GM21360 (cell line): ENCODE data around the gene IL16.

Source experiments
- ATAC-seq: cut with Tn5 transposase; IDR thresholded peaks from one replicate; pipeline ENCODE4 v1.9.1; 2021; ENCODE audit warnings: mild to moderate bottlenecking, moderate library complexity; ENCODE audit not compliant: unreplicated experiment

The IL16 gene

DNA sequence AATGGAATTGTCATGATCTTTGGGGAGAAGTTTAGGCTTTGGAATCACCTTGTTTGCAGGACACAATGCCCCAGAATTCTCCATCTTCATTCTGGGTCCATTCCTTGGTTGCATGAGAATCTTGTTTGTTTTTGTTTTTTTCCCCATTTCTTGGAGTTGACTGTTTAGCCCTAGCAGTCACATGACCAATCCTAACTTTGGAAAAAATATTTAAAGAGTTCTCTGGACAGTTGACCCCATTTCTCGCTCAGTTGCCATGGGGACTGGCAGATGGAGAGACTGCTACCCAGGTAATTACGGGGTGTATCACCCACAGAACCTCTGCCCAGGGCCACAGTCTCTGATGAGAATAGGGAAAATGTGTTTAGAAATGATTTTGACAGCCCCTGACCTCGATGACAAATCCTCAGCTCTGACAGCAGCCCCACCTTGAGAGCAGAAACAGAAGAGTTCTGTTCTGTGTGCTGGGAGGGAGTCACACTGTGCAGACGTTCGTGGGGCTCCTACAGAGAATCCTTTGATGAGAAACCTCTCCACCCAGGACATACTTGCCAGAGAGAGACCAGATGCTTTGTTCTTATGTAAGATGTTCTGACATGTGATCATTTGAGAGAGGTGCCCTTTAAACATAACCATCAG lies 57.7 kb downstream of the IL16 start:
- no peak for ATAC-seq

DNA sequence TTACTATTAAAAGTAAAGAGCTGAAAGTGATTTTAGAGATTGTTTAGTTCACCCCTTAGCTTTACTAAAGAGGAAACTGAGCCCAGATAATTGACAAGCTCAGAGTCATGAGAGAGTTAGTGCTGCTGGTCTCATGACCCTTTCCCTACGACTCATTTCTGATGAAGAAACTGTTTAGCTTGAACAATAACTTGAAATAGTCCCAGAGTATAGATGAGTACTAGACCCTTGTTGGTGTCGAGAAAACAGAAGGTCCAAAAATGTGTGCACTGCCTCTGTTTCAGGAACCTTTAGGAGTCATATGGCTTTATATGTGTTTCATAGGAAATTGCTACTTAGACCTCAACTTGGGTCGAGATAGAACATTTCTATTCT lies 58.2 kb downstream of the IL16 start:
- ATAC-seq, result no peak

DNA sequence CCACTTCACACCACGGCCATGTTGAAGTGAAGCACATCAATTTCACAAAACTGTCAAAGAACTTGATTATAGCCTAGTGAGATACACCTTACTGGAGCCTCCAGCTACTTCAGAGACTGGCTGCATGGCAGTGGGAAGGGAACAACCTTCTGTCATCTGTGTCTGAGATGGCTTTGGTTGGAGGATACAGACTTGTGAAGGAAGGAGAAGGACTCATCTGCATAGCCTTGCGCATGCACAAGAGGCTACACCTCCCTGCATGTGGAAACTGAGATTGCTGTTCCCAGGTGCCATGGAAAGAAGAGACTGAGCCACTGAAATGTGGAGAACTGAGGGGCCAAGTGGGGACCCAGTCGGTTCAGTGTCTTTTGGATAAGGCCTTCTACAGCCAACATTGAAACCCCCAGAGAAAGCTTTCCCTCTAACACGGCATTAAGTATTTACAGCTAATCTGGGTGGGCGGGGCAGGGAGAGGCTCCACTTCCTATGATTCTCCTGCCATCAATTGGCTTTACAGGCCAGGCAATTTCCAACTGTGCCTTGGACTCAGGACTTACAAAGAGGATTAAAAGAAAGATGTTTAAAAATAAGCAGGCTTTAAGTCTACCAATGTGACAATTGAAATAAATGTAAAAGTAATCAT lies 58.8 kb downstream of the IL16 start:
- ATAC-seq, result no peak

DNA sequence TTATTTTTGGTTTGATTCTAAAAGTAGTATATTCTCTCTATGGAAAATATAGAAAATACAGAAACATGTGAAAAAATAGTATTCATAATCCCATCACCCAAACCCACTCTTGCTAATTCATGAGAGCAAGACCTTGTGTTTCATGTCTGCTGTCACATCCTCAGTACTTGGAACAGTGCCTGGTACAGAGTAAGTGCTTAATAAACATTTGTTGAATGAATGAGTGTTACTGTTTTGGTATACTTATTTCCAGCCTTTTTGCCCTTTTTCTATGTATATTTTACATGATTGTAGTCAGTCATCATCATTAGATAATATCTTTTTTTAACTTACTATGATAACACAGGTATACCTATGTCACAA lies 59.3 kb downstream of the IL16 start:
- no peak for ATAC-seq

DNA sequence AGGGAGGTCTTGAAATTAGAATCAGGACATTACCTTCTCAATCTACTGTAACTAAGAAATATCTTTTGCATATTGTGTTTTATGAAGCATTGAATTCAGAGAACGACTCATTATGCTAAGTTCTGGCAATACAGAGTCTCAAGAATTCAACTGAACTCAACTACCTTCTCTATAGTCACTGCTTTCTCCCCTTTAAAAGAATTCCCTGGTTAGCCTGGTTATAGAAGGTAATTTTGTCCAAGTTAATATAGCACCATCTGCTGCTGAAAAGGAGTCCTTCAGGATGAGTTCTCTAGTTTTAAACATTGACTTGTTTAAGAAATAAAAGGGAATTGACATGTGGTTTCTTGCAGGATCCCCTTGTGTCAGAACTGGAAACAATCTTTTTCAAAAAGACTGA lies 60.2 kb downstream of the IL16 start:
- no peak for ATAC-seq

DNA sequence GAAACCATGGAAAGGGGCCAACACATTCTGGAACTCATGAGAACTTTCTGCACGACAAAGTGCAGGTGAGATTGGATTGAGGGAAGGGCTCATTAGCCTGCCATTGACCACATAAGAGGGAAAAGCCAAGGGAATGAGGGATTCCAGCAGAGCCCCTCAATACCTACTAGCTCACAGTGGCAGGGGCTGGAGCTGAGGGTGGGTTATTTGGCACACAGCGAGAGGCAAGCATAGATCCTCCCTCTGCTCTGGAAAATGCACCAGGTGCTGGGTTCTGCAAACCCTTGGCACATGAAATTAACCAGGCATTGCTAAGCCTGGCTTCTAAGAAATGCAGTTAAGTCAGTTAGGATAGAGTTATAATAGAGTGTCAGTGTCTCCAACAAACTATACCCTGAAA lies 60.8 kb downstream of the IL16 start:
- ATAC-seq, result no peak

DNA sequence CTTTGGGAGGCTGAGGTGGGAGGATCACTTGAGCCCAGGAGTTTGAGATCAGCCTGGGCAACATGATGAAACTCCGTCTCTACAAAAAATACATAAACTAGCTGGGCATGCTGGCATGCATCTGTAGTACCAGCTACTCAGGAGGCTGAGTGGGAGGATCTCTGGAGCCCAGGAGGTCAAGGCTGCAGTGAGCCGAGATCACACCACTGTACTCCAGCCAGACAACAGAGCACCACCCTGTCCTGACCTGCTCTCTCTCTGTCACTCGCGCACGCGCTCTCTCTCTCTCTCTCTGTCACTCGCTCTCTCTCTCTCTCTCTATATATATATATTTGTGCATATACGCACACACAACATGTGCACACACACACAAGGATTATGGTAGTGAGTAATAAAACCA lies 61.8 kb downstream of the IL16 start:
- no peak for ATAC-seq

DNA sequence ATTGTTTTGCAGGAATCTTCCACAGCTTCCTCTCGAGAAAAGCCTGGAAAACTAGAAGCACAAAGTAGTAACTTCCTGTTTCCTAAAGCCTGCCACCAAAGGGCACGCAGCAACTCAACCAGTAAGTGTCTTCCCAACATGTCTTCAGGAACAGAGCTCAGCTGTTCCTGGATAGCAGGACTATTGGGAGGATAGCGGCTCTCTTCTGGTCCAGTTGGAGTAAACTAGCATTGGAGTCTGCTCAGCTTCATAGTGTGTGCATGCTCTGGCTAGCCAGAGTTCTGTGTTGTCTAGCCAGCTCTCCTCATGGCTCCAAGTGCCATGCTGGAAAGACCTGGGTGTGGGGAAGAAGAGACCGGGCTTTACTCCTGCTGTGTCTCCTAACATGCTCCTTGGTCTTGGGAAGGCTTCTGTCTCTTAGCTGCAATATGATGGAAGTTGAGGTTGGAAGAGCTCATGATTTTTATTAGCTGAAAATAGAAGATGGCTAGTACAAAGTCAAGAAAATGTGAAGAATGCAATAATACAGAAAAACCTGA lies 63.1 kb downstream of the IL16 start:
- ATAC-seq, result no peak

DNA sequence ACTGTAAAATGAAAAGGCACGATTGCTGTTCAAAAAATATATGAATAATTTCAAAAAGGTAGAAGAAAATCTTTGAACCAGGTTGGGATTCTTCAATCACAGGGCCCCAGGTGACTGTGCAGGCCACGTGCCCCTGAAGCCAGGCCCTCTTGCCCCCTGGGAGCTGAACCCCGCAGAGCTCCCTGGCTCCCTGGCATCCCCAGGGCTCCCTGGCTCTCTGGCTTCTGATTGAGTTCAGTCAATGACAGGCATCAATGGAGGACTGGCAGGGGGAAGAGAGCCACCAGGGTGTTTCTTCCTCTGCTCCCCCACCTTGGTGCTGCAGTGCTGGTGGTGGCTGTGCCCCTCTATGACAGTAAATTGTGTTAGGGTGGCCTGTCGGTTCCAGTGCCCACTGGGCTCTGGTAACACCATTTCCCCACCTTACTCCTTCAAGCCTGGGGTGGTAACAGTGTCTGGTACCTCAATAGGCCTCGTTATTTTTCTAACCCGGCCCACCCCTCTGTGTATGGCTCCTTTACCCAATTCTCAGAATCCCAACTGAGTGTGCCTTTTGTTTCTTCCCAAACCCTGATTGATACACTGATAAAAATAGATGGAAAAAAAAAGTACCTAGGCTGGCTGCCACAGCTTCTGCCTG lies 64.6 kb downstream of the IL16 start:
- ATAC-seq, result no peak

DNA sequence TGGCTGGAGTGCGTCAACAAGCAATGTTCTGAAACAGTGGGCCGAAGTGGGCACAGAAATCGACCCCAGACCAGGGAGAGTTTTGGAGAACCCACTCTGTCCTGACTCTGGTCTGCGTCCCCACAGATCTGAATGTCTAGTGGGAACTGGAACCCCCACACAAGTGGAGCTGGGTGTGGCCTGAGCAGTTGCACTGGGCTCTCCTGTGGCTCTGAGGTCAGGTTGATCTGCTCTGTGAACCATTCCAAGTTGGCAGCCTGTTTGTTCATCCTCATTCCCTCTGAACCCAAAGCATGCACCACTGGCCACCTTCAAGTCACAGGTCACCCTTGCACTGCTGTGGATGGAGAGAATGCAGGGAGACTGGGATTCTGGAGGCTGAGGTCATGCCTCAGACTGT lies 66.8 kb downstream of the IL16 start:
- no peak for ATAC-seq

DNA sequence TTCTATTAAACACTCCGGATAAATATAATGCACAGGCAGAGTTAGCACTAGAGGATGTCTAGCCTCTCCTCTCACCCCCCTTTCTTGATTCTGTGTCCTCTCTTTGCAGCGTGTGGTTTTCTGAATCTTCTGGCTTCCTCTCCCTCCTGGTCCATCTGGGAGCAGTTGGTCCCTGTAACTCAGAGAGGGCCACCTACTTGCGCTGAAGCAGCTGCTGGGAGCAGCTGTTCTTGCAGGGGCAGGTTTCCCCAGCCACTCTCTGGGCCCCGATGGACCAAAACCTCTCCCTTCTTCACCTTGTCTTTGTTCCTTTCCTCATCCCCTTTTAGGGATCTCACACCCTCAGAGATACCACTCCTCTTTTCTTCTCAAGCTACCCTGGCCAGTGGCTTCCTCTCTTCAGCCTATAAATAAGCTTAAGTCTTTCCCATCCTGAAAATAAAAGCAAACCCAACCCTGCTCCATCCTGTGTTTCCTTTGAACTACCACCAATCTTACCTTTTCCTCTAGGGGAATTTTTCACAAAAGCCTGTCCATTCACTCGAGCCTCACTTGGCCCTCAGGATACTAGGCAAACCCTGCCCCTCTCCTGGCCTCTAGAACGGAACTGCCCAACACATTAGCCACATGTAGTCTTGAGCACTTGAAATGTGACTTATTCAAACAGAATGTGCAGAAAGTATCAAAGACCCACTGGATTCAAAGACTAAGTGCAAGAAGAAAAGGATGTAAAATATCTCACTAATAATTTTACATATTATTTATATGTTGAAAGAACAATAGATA lies 67.6 kb downstream of the IL16 start:
- ATAC-seq, result no peak

DNA sequence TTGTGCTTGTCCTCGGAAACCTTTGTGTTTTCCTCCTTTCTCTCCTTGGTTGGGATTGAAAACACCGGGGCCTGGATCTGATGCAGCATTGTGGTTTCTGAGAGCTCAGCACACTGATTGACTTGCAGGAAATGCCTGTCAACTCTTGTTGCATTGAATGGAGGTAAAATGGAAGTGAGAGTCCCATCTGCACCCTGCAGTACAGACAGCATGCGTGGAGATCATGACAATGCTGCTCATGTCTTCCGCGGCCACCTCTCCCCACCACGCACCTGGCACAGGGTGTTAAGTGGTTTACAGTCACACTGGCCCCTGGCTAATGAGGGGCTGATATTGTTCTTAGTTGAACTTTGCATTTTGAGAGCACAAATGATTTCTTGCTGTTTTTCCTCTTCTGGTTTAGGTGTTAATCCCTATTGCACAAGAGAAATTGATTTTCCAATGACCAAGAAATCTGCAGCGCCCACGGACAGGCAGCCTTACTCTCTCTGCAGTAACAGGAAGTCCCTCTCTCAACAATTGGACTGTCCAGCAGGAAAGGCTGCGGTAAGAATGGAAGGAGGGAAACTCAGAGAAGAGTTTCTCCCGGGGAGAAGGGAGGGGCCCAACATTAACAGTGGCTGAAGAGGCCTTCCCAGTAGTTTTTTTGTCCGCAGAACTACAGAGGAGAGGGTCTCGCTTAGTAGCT lies 68.7 kb downstream of the IL16 start:
- ATAC-seq, result peak; percentile 8

DNA sequence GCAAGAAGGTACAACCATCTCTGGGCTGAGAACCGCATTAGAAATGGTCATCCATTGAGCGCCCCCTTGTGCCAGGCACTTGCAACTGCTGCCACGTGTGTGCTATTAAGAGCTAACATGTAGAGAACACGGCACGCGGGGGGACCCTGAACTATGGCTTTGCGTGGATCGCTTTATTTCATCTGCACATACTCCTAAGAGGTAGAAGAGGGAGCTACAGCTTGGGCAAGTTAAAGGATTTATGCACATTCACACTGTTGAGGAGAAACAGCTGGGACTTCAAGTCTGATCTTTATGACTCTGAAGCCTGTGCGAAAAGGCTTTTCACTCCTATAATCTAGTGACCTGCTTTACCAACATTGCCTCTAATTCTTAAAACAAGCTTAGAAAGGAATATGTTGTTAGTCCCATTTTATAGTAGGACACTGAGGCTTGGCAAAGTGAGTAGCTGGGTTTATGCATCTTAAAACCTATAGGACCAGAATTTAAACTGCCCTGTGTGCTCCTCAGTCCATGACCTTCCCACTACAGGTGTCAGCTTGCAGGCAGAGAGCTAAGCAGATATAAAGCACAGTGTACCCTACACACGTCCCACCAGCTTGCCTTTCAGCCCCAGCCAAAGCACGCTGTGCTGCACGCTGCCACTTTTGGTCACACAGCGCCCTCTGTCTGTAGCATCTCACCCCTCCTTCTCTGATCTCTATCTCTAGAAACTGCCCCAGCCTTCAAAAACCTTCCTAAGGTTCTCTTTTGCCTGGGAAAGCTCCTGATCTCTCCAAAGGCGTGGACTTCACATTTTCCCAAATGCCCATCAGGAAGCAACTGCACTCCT lies 69.5 kb downstream of the IL16 start:
- ATAC-seq, result peak; percentile 82

DNA sequence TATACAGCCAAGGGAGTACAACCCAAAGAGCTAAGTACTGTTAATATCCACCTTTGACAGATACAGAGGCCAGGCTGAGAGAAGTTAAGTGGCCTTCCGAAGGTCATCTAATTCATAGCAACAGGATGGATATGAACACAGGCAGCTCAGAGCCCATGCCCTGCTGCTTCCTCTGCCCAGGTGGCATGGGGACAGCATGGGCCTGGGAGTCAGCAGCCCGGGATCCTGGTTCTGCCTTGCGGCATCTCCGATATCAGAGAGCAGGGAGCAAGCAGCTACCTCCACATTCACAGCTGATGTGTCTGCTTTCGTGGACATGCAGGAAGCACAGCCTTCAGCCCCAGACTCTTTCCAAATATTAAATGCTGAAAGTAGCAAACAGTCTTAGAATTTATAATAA lies 71.7 kb downstream of the IL16 start:
- ATAC-seq, result no peak

DNA sequence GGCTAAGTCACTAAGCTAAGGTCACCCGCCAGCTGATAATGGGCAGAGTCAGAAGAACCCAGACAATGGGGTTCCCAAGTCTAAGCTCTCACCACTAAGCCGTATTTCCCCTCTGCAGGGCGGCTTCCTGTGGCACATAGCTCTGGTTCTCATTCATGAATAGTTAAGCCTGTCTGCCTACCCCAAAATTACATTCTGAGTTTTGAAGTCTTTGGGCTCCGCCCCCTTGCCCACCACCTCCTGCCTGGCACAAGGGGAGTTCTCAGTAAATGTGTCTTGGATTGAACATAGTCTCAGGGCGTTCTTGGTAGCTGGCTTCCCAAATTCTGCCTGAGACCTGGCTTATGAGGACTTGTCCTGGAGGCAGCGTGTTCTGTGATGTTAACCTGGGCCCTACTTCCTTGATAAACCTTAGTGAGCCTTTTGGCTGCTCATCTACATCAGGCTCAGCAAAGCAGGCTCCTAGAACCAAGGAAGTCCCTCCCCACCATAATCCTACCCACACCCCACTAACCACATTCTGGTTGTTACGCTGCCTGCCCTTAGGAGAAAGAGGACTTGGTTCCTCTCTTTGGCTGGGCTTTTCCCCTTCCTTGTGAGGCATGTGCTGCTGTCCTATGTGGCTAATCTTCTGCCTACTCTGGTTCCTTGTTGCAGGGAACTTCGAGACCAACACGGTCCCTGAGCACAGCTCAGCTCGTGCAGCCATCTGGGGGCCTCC lies 72.4 kb downstream of the IL16 start:
- no peak for ATAC-seq

DNA sequence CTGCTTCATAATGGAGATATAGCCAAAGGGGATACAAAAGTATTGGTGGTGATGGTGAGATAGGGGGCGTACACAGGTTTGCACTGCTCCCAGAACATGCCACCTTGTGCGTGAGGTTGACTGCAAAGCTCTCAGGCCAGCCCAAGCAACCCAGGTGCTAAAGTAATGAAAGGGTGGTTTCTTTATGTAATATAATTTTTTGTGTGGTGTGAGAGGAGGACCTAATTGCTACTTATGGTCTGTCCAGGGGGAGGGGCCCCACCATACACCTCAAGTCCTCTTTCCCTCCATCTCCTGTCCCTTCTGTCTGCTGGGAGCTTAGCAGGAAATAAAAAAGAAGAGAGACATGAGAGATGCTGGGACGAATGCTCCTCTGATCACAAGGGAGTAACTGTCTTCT lies 73.5 kb downstream of the IL16 start:
- no peak for ATAC-seq

DNA sequence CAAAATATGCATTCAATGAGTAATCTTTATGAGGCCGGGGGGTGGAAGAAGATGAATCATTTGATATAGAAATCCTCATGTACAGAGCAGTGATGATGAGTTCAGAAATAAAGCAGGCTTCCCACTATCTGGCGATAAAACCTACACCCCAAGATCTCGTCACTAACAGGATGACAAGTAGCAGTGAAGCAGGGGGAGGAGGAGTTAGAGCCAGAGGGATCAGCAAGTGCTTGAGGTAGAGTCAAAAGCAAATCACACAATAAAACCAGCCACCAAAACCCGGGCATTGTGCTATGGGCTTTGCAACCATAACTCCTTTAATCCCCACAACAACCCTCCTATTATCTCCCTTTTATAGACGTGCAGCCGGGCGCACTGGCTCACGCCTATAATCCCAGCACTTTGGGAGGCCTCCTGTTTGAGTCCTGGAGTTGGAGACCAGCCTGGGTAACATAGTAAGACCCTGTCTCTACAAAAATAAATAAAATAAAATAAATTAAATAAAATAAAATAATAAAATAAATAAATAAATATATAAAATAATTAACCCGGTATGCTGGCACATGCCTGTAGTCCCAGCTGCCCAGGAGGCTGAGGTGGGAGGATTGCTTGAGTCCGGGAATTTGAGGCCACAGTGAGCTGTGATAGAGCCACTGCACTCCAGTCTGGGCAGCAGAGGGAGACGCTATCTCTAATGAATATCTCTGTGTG lies 74.3 kb downstream of the IL16 start:
- ATAC-seq, result no peak

DNA sequence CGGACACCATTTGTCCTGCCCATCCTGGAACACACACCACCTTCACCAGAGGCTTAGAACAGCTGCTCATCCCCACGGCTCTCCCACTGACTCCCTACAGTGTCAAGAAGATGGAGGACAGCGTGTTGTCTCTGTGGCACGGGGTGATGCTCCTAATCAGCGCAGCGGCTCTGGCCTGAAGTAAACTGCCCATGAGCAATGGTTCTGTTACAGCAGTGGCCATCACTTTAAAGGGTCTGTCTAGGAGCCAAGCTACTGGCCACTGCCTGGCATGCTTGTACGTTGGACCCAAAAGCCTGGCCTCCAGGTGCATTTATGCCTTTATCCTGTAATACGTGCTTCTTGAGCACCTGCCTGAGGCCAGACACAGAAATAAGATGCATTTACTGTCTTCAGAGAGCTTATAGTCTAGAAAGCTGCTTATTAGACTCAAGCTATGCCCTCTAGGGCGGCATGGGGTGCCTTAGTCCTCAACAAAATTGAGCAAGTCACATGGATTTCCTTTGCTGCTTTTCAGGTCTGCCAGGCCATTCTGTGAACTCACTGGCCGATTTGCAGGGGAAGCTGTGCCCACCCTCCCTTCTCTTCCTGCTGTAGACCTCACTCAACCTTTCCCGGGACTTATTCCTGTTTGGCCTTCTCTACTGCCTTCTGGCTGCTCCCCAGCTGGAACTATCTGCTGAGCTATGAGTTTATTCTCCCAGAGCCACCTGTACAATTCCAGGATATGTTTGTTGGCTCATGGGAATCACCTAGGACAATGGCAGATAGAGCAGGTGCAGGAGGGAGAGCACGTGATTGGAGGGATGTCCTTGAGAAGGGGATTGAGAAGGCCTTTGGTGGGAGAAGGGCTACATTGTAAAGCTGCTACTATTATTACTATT lies 75.3 kb downstream of the IL16 start:
- ATAC-seq, result no peak
